ENCODE measurements around the gene HMGN1. TPM values are rescaled to one million over a fixed set of nuclear protein-coding genes. Genes with fewer than 3 reads are reported as not detected.

The HMGN1 gene
- total RNA-seq, 6 experiments from 2014 or later = 34.6 to 71.6 (median 63.9) TPM

GRCh38 chr21:39344848-39345247 lies 4.0 kb downstream of the HMGN1 start:
- no peak for ATAC-seq
- no peak for DNase-seq
- intact Hi-C loops (cut with DNase I) = no loop called here
- peaks cover 0 to 26% (median 13%) of the 10 kb centered on the region in 4 donors for H3K36me3 ChIP-seq
- H3K4me3 ChIP-seq = no peak overlapping the region
- no peak overlapping the region for H3K27ac ChIP-seq
- 95% methylated on average over 5 of the region's 5 CpGs for WGBS (ENCODE audit: insufficient coverage, low coverage, low lambda C conversion rate, missing lambda C conversion rate)
- H3K9me3 ChIP-seq = no peaks in the 10 kb centered on the region
- H3K4me1 ChIP-seq = peaks cover 0 to 8% (median under 1%) of the 10 kb centered on the region in 4 donors
- no peak for TF ChIP-seq POLR2A (IDR thresholded peaks at IDR 0.05)
- TF ChIP-seq, protein P1, sequence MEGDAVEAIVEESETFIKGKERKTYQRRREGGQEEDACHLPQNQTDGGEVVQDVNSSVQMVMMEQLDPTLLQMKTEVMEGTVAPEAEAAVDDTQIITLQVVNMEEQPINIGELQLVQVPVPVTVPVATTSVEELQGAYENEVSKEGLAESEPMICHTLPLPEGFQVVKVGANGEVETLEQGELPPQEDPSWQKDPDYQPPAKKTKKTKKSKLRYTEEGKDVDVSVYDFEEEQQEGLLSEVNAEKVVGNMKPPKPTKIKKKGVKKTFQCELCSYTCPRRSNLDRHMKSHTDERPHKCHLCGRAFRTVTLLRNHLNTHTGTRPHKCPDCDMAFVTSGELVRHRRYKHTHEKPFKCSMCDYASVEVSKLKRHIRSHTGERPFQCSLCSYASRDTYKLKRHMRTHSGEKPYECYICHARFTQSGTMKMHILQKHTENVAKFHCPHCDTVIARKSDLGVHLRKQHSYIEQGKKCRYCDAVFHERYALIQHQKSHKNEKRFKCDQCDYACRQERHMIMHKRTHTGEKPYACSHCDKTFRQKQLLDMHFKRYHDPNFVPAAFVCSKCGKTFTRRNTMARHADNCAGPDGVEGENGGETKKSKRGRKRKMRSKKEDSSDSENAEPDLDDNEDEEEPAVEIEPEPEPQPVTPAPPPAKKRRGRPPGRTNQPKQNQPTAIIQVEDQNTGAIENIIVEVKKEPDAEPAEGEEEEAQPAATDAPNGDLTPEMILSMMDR (IDR thresholded peaks at IDR 0.05) = no peak
- no peaks in the 10 kb centered on the region for H3K27me3 ChIP-seq

- ATAC-seq (no peak), DNase-seq (no peak)
- H3K9me3 ChIP-seq = no peaks in the 10 kb centered on the region
- peaks cover 0 to 26% (median 13%) of the 10 kb centered on the region in 4 donors for H3K36me3 ChIP-seq
- no peak overlapping the region for H3K4me3 ChIP-seq
- intact Hi-C loops (cut with DNase I) = no loop called here
- H3K27me3 ChIP-seq = no peaks in the 10 kb centered on the region
- no peak for TF ChIP-seq POLR2A (IDR thresholded peaks at IDR 0.05)
- TF ChIP-seq, protein P1 (IDR thresholded peaks at IDR 0.05) = no peak
- H3K4me1 ChIP-seq = no peaks in the 10 kb centered on the region
- H3K27ac ChIP-seq = no peak overlapping the region
- WGBS (ENCODE audit: insufficient coverage, low coverage, low lambda C conversion rate, missing lambda C conversion rate) = 93% methylated on average over 5 of the region's 6 CpGs
Observed at GRCh38 chr21:39341249-39341923, 7.5 kb downstream of the HMGN1 start.

- ATAC-seq = no peak
- TF ChIP-seq POLR2A (IDR thresholded peaks at IDR 0.05) = no peak
- TF ChIP-seq, protein P1 (IDR thresholded peaks at IDR 0.05) = no peak
- intact Hi-C loops (cut with DNase I) = no loop called here
- WGBS (ENCODE audit: insufficient coverage, low coverage, low lambda C conversion rate, missing lambda C conversion rate) = 90% methylated on average over 6 of the region's 6 CpGs
- DNase-seq = no peak
- Histone ChIP-seq H3K27ac (no peak overlapping the region), H3K4me3 (no peak overlapping the region), H3K27me3 (no peaks in the 10 kb centered on the region), H3K9me3 (no peaks in the 10 kb centered on the region), H3K4me1 (no peaks in the 10 kb centered on the region), H3K36me3 (peaks cover 0 to 20% (median 13%) of the 10 kb centered on the region in 4 donors)
Observed at GRCh38 chr21:39340687-39341086, 8.2 kb downstream of the HMGN1 start.

DNA sequence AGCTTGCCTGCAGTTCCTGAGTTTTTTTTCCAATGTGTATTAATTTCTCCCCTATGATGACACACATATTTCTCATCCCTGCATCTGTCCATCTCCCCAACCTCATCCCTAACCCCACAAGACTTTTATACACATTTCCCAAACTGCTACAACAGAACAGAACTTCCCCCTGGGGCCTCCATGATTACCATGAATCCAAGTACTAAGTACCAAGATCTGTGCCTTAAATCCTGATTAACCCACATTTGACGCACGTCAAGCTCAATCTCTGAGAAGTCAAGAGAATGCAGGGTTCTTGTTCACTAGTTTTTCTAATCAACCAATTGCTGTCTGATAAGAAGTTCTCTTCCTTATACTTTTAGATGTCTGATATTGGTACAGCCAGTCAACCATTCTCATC lies 9.7 kb downstream of the HMGN1 start:
- H3K36me3 ChIP-seq = peaks cover 0 to 18% (median 10%) of the 10 kb centered on the region in 4 donors
- WGBS (ENCODE audit: insufficient coverage, low coverage, low lambda C conversion rate, missing lambda C conversion rate) = 95% methylated on average over 2 of the region's 2 CpGs
- no peaks in the 10 kb centered on the region for H3K4me1 ChIP-seq
- ATAC-seq (no peak), DNase-seq (no peak)
- H3K27me3 ChIP-seq = no peaks in the 10 kb centered on the region
- no peak overlapping the region for H3K27ac ChIP-seq
- H3K4me3 ChIP-seq = no peak overlapping the region
- intact Hi-C loops (cut with DNase I) = no loop called here
- TF ChIP-seq, protein P1 (IDR thresholded peaks at IDR 0.05) = no peak
- TF ChIP-seq POLR2A (IDR thresholded peaks at IDR 0.05) = no peak
- H3K9me3 ChIP-seq = no peaks in the 10 kb centered on the region

Data from right lobe of liver (tissue), 6 donors.